GM23338 (cell line): ENCODE results near the gene PPFIBP1.

Experiments used
- CTCF ChIP-seq, 2 experiments: fragments of 200-600 bp in 1 of 2; sonication (generic) in 1 of 2; conservative IDR thresholded peaks; 2 replicates each; pipeline versions ENCODE4 v1.5.1 to v1.6.1; 2016 to 2017; ENCODE audit warnings: antibody characterized with exemption in 2 of 2, low read depth in 2 of 2, mild to moderate bottlenecking in 2 of 2, moderate library complexity in 1 of 2
- ETS1 ChIP-seq: IDR thresholded peaks from 2 replicates; pipeline ENCODE4 v1.6.1; 2016; ENCODE audit warnings: antibody characterized with exemption
- EZH2 ChIP-seq: fragments of 200-600 bp; sonication (generic); IDR thresholded peaks from one replicate; pipeline ENCODE4 v1.8.0; 2017; ENCODE audit warnings: antibody characterized with exemption, mild to moderate bottlenecking, low read depth; ENCODE audit not compliant: unreplicated experiment
- EZH2phosphoT487 ChIP-seq: fragments of 200-600 bp; sonication (generic); IDR thresholded peaks from one replicate; pipeline ENCODE4 v1.8.1; 2018; ENCODE audit warnings: antibody characterized with exemption; ENCODE audit not compliant: unreplicated experiment
- JUNB ChIP-seq: IDR thresholded peaks from one replicate; pipeline ENCODE4 v1.6.1; 2016; ENCODE audit warnings: antibody characterized with exemption; ENCODE audit not compliant: unreplicated experiment
- POLR2AphosphoS5 ChIP-seq: IDR thresholded peaks from 2 replicates; pipeline ENCODE4 v1.6.1; 2016; ENCODE audit warnings: antibody characterized with exemption, low read depth
- REST ChIP-seq: IDR thresholded peaks from one replicate; pipeline ENCODE4 v1.6.1; 2018; ENCODE audit warnings: antibody characterized with exemption; ENCODE audit not compliant: unreplicated experiment
- STAT1 ChIP-seq: IDR thresholded peaks from one replicate; pipeline ENCODE4 v1.6.1; 2016; ENCODE audit warnings: antibody characterized with exemption; ENCODE audit not compliant: unreplicated experiment

GRCh38 chr12:27560126-27560525 is 36.1 kb downstream of the PPFIBP1 start:
- TF ChIP-seq JUNB (no peak), CTCF (conservative IDR thresholded peaks at IDR 0.05; ENCODE audit: low read depth in 2 of 2) (no peak), POLR2AphosphoS5 (no peak), STAT1 (no peak), EZH2phosphoT487 (no peak), REST (no peak), ETS1 (no peak), EZH2 (no peak)
